Smooth muscle cell (in vitro differentiated cells): Measurements from ENCODE around the gene SLC26A8. TPM values are rescaled to one million over a fixed set of nuclear protein-coding genes. Genes with fewer than 3 reads are reported as not detected.

Source experiments
- DNase-seq: peaks from one replicate; lab custom pipeline; 2025; ENCODE audit not compliant: unreplicated experiment; lab: John Stamatoyannopoulos, UW
- H2AFZ ChIP-seq: fragments of 200-600 bp; sonication (generic); 2 replicates; pipeline ENCODE4 v1.6.0; 2016; ENCODE audit warnings: antibody characterized with exemption, low read depth, mild to moderate bottlenecking
- H3F3A ChIP-seq: fragments of 200-600 bp; sonication (generic); 2 replicates; pipeline ENCODE4 v1.6.0; 2017; ENCODE audit warnings: antibody characterized with exemption, low read depth
- H3K27ac ChIP-seq: fragments of 200-600 bp; sonication (generic); 2 replicates; pipeline ENCODE4 v1.5.1; 2016; ENCODE audit warnings: low read depth, mild to moderate bottlenecking
- H3K27me3 ChIP-seq: fragments of 200-600 bp; sonication (generic); 2 replicates; pipeline ENCODE4 v1.6.1; 2016; ENCODE audit warnings: low read depth, mild to moderate bottlenecking
- H3K36me3 ChIP-seq: fragments of 200-600 bp; sonication (generic); 2 replicates; pipeline ENCODE4 v1.5.1; 2016; ENCODE audit warnings: low read depth
- H3K4me1 ChIP-seq: fragments of 200-600 bp; sonication (generic); 2 replicates; pipeline ENCODE4 v1.5.1; 2016; ENCODE audit warnings: low read depth
- H3K4me2 ChIP-seq: fragments of 200-600 bp; sonication (generic); 2 replicates; pipeline ENCODE4 v1.6.0; 2016; ENCODE audit warnings: mild to moderate bottlenecking
- H3K4me3 ChIP-seq: fragments of 200-600 bp; sonication (generic); 2 replicates; pipeline ENCODE4 v1.5.1; 2016; ENCODE audit warnings: mild to moderate bottlenecking
- H3K79me2 ChIP-seq: fragments of 200-600 bp; sonication (generic); 2 replicates; pipeline ENCODE4 v1.6.0; 2016; ENCODE audit warnings: low read depth, mild to moderate bottlenecking
- H3K9ac ChIP-seq: fragments of 200-600 bp; sonication (generic); 2 replicates; pipeline ENCODE4 v1.6.0; 2016; ENCODE audit warnings: low read depth
- H3K9me3 ChIP-seq: fragments of 200-600 bp; sonication (generic); replicated peaks from 2 replicates; pipeline ENCODE4 v1.5.1; 2016; ENCODE audit warnings: low read depth
- H4K20me1 ChIP-seq: fragments of 200-600 bp; sonication (generic); 2 replicates; pipeline ENCODE4 v1.6.0; 2016; ENCODE audit warnings: low read depth
- CTCF ChIP-seq: fragments of 200-600 bp; sonication (generic); IDR thresholded peaks from 2 replicates; pipeline ENCODE4 v1.5.1; 2017; ENCODE audit warnings: borderline replicate concordance, mild to moderate bottlenecking, antibody characterized with exemption; ENCODE audit not compliant: insufficient read depth, poor library complexity, severe bottlenecking
- WGBS: methylation state at CpG from one replicate; pipeline ENCODE4 v1.1.7; 2016; ENCODE audit warnings: low lambda C conversion rate; 5-methylcytosine and 5-hydroxymethylcytosine counted together
- polyA plus RNA-seq: library from polyadenylated mRNA; unstranded; fragments of >200 nt; fragmentation: Nextera tagmentation; extraction: Ambion mirVana; gene quantifications from 2 replicates; pipeline ENCODE4 v1.2.1, GENCODE V29; 2016
- total RNA-seq: library from RNA; depleted of rRNA; stranded (reverse); fragments of >200 nt; gene quantifications from 2 replicates; pipeline ENCODE4 v1.2.3, GENCODE V29; 2014

SLC26A8 gene
- total RNA-seq (not detected in 2 replicates), polyA plus RNA-seq (0.09 TPM in 1 of 2 replicates, not detected in the other)

GRCh38 chr6:36023996-36024795 is at the start of gene SLC26A8:
Gene SLC26A8, minus strand, starts transcription at chr6:36024641. Its CDS starts 4,934 bp downstream, at chr6:36019707.
- H3K27me3 ChIP-seq = no peaks in the 10 kb centered on the region
- no peaks in the 10 kb centered on the region for H3K9me3 ChIP-seq
- peak within 1 kb of the TSS; percentile 65 for H3K4me2 ChIP-seq
- H3K79me2 ChIP-seq = peaks cover 13% of the 10 kb centered on the region
- WGBS = 17% methylated on average over 44 of the region's 44 CpGs
- H3K9ac ChIP-seq = no peak within 1 kb of the TSS
- H3K27ac ChIP-seq = peak within 1 kb of the TSS; percentile 44
- H3K4me3 ChIP-seq = peak within 1 kb of the TSS; percentile 27
- no peak for TF ChIP-seq CTCF
- peaks cover 1% of the 10 kb centered on the region for H3K4me1 ChIP-seq
- no peak for DNase-seq
- peak within 1 kb of the TSS; percentile 61 for H2AFZ ChIP-seq
- H4K20me1 ChIP-seq = peaks cover 3% of the 10 kb centered on the region
- peaks cover 4% of the 10 kb centered on the region for H3F3A ChIP-seq
- H3K36me3 ChIP-seq = no peaks in the 10 kb centered on the region

GRCh38 chr6:36073587-36073986 is 49.1 kb upstream of the SLC26A8 start:
- no peaks in the 10 kb centered on the region for H3K4me1 ChIP-seq
- no peaks in the 10 kb centered on the region for H3K27me3 ChIP-seq
- no peak for TF ChIP-seq CTCF
- peaks cover 68% of the 10 kb centered on the region for H4K20me1 ChIP-seq
- no peak for DNase-seq
- no peak overlapping the region for H3K27ac ChIP-seq
- no peak overlapping the region for H3K4me2 ChIP-seq
- no peak overlapping the region for H3K9ac ChIP-seq
- no peaks in the 10 kb centered on the region for H3F3A ChIP-seq
- peaks cover 39% of the 10 kb centered on the region for H3K79me2 ChIP-seq
- no peak overlapping the region for H3K4me3 ChIP-seq
- H3K36me3 ChIP-seq = peaks cover under 1% of the 10 kb centered on the region
- H2AFZ ChIP-seq = no peak overlapping the region
- no peaks in the 10 kb centered on the region for H3K9me3 ChIP-seq

GRCh38 chr6:36072681-36073080 is 48.2 kb upstream of the SLC26A8 start:
- Histone ChIP-seq H3K36me3 (no peaks in the 10 kb centered on the region), H4K20me1 (peaks cover 78% of the 10 kb centered on the region), H3K4me3 (no peak overlapping the region), H3K9me3 (no peaks in the 10 kb centered on the region), H2AFZ (no peak overlapping the region), H3K4me1 (peaks cover 2% of the 10 kb centered on the region), H3K27me3 (no peaks in the 10 kb centered on the region), H3K9ac (no peak overlapping the region), H3K4me2 (no peak overlapping the region), H3K27ac (no peak overlapping the region), H3F3A (no peaks in the 10 kb centered on the region), H3K79me2 (peaks cover 44% of the 10 kb centered on the region)
- WGBS = 95% methylated on average over 4 of the region's 4 CpGs
- TF ChIP-seq CTCF = no peak
- no peak for DNase-seq

GRCh38 chr6:36071714-36072113 is 47.3 kb upstream of the SLC26A8 start:
- peaks cover 12% of the 10 kb centered on the region for H3K4me1 ChIP-seq
- H3K79me2 ChIP-seq = peaks cover 52% of the 10 kb centered on the region
- no peak overlapping the region for H3K9ac ChIP-seq
- H2AFZ ChIP-seq = no peak overlapping the region
- peaks cover 83% of the 10 kb centered on the region for H4K20me1 ChIP-seq
- H3K27me3 ChIP-seq = no peaks in the 10 kb centered on the region
- WGBS = 97% methylated on average over 1 of the region's 1 CpG
- H3F3A ChIP-seq = peaks cover 7% of the 10 kb centered on the region
- H3K4me2 ChIP-seq = no peak overlapping the region
- no peaks in the 10 kb centered on the region for H3K36me3 ChIP-seq
- H3K27ac ChIP-seq = no peak overlapping the region
- no peak overlapping the region for H3K4me3 ChIP-seq
- no peak for TF ChIP-seq CTCF
- DNase-seq = no peak
- H3K9me3 ChIP-seq = no peaks in the 10 kb centered on the region
